NCI-H2227 (cell line): Measurements from ENCODE around the gene ADAM8.

ENCODE experiments used
- DNase-seq: peaks from one replicate; lab custom pipeline; 2025; ENCODE audit not compliant: unreplicated experiment; lab: John Stamatoyannopoulos, UW

ADAM8 gene

DNA sequence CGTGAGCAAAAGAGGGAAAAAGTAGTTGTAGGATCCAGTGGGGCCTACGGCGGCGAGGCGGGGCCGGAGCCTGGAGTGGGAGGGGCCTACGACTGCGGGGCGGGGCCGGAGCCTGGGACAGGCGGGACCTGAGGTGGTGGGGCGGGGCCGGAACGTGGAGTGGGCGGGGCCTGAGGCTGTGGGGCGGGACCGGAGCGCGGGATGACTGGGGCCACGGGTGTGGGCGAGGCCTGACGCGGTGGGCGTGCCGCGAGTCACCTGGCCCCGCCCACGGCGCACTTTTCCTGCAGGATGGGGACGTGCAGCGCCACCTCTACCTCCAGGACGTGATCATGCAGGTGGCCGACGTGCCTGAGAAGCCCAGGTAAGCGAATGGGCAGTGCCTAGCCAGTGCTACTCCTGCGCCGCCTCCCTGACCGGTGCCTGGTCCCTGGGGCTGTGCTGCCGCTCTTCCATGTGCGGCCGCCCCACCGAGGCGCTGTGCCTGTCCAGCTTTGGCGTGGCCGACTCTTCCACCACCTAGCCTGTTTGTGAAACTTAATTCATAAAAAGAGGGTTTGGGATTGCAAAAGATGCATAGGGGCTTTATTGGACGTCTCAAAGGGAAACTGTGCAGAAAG lies 32.5 kb upstream of the ADAM8 start:
- DNase-seq = peak; percentile 89

GRCh38 chr10:133308421-133309099 lies 31.9 kb upstream of the ADAM8 start, which contains the start of the genes TUBGCP2 and ZNF511:
Gene TUBGCP2 (minus strand): TSS chr10:133308872. CDS start chr10:133302941, 5,931 bp downstream.
Gene ZNF511 (plus strand): TSS chr10:133308914. CDS start chr10:133308944, 30 bp downstream.
- DNase-seq = peak; percentile 89

DNA sequence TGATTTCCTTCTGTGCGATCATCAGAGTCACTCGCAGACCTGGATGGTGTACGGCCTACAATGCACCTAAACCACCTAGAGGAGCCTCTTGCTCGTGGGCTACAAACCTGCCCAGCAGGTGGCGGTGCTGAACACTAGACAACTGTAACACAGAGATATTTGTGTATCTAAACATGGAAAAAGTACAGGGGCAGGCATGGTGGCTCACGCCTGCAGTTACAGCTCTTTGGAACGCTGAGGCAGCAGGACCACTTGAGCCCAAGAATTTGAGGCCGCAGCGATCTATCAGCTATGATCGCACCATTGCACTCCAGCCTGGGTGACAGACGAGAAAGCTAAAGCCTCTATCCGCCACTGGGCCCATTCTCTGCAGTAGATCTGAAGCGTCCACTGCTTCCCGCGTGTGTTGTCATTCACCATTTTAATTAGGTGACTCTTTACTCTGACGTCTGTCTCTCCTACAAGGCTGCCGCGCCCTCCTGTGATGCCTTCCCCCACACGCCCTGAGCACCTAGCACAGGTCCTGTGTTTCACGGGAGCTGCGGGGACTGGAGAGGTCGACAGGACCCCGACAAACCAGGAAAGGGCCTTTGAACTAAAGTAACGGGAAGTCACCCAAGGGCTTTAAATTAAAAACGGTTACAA lies 31.2 kb upstream of the ADAM8 start:
- peak; percentile 76 for DNase-seq

DNA sequence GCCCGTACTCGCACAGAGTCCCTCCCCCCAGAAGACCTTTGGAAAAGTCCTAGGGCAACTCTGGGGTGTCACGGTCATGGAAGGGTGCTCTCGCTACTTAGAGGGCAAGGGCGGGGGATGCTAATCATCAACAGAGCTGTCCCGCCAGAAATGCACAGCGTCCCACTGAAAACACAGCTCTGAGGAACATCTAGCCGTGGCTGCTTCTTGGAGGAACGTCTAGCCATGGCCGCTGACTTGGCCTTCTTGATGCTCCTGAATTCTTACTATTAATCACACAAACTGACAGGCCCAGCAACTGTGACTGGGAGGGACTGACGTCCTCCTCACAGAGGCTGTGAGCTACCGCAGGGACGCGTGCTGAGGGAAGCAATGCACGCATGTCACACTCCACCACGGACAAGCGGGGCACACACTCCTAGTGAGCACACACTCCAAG lies 30.3 kb upstream of the ADAM8 start:
- DNase-seq = no peak

DNA sequence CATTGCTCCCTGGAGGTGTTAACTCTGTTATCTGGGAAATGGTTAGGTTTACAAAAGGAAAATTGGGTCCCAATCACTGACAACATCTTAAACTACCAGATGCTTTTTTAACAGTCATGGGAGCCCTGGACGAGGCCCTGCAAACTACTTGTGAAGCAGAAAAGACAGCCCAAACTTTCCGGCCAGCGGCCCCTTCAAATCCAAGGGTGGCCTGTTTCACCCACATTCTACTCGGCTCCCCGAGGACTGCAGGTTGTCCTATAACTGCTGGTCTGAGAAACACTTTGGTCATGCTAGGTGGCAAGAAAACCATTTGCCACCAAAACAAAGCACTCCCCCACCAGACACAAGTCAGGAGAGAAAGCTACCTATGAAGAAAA lies 29.4 kb upstream of the ADAM8 start:
- DNase-seq = no peak

- DNase-seq = no peak
These were observed 26.5 kb upstream of the ADAM8 start for GRCh38 chr10:133303206-133303605.

GRCh38 chr10:133302230-133302629 lies 25.6 kb upstream of the ADAM8 start:
- DNase-seq = no peak

GRCh38 chr10:133299738-133300137 lies 23.1 kb upstream of the ADAM8 start:
- no peak for DNase-seq

GRCh38 chr10:133299224-133299623 lies 22.6 kb upstream of the ADAM8 start:
- no peak for DNase-seq

DNA sequence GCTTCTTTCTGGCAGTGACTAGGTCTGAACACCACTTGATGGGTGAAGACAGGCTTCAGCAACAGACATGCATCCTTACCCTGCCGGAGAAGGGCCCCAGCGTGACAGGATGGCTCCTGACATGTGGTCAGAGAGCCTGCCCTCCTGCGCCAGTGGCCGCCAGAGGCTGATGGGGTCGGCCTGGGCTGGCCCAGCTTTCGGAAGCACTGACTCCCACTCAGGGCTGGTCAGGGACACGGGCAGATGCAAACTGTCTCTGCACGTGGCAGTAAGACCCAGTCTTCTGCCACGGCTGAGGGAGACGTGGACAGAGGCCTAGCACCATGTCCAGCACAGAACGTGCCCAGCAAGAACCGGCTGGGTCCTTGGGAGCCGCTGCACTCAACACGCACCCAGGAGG lies 21.8 kb upstream of the ADAM8 start:
- DNase-seq = no peak

DNA sequence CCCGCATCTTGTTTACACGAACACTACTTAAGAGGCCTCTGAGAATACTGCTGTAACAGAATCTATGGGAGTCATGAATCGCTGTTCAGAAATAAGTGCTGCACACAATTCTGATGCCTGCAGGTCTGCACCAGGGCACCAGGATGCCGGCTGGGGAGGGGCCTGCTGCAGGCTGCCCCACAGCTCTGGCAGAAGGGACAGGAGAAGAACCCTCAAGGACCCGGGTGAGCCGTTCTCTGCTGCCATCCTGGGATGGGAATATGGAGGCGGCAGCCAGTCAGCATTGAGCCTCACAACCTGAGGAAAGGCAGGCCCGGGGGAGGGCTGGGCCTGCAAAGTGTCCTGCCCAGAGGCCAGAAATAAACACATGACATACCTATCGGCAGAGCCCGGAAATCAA lies 20.8 kb upstream of the ADAM8 start:
- DNase-seq = no peak

GRCh38 chr10:133295426-133296320 lies 19.0 kb upstream of the ADAM8 start:
- DNase-seq = no peak

DNA sequence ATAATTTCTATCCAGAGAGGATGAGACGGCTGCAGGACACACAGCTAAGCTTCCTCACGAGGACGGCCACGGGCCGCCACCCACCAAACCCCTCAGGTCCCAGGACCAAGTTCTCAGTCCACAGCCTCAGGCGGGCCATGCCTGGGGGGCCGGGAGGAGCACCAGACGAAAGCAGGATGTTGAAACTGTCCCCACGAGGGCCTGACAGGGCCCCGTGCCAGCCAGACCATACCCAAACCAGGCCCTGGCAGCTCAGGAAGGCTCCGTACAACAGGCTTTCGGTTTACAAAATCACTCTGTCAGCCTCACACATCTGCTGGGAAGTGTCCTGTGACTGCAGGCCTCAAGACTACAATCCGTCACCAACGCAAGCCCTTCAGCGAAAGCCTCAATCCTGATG lies 17.5 kb upstream of the ADAM8 start:
- DNase-seq = no peak

- no peak for DNase-seq
These were observed 17.1 kb upstream of the ADAM8 start for GRCh38 chr10:133293810-133294119.

DNA sequence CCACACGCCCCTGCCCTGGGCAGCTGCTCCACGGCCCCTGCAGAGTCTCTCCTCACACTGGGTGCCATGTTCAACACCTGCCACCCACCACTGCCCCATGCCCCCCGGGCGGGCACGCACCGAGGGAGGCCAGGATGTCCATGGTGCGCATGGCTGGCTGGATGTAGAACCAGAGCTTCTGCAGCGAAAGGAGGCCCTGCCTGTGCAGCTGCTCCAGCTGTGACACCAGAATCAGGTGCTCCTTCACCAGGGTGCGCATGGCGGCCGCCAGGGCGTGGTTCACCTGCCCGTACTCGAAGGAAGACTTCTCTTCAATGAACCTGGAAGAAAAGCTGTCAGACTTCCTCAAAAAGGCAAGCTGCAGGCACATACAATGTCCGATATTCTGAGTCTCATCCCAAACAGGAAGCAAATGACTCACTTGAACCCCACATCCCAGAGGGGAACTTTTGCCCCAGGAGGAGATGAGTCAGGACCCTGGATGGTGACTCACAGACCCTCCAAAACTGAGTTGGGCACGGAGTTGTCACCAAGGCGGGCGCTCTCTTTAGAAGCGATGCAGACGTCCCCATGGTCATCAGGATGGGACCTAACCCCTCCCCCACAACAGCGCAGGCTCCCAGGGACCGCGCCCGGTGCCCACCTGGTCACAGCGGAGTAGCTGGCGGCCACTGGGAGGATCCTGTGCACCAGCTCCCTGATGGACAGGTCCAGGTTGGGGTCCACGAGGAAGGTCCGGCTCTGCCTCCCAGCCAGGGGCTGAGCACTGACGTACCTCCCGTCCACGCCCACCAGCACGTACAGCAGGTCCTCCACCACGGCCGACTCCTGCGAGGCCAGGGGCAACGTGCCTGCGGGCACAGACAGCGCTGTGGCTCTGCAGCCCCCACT lies 16.5 kb upstream of the ADAM8 start:
- DNase-seq = no peak

DNA sequence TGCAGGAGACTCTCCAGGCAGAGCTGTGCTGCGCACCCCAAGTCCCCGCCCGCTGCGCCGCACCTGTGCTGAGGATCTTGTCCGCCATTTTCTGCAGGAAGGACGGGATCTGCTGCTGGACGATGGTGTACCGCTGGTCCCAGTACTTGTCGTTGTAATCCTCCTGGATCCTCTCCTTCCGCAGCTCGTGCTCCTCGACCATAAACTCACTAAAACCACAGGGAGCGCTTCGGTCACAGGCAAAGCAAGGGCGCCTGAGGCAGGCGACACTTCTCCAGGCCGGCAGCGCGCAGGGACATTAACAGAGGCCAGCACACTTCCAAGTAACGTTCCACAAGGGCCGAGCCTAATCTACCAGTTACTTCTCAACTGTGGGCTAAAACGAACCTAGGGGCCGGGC lies 13.1 kb upstream of the ADAM8 start:
- no peak for DNase-seq

DNA sequence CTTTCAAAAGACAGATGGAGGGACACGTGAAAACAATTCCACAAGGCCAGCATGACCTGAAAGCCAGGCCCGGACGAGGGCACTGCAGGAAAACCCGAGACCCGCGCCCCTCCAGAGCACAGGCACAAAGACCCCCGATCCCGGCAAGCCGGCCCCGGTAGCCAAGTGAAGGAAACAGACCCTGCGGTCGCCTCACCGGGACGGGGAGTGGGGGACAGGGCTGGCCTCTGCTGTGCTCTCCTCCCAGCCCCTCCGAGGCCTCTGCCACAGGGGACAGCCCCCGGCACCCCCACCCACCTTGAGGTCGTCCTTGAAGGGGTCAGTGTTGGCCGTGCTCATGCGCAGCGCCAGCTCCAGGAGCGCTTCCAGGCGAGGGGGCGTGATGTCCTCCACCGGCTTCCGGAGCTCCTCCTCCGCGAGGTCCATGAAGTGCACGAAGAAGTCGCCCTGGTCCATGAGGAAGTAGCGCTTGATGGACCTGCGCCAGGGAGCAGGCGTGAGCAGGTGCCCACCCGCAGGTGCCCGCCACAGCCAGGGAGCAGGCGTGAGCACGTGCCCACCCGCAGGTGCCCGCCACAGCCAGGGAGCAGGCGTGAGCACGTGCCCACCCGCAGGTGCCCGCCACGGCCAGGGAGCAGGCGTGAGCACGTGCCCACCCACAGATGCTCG lies 11.3 kb upstream of the ADAM8 start:
- DNase-seq = no peak

GRCh38 chr10:133286366-133286765 lies 9.7 kb upstream of the ADAM8 start:
- no peak for DNase-seq

DNA sequence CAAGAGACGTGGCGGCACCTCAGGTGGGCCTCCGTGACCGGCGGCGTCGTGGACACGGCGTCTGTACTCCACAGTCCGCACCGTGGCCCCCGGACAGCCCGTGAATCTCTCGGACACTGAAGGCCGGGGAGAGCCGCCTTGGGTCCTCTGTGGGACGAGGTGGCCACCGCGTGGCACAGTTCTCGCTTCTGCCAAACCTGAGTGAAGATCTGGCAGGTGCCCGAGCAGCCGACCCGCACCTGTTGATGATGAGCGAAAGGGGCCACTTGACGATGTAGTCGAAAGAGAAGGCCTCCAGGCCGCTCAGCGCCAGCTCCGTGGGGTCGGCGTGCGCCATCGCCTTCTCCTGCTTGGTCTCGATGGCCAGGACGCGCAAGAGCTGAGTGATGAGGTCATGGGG lies 8.5 kb upstream of the ADAM8 start:
- no peak for DNase-seq

DNA sequence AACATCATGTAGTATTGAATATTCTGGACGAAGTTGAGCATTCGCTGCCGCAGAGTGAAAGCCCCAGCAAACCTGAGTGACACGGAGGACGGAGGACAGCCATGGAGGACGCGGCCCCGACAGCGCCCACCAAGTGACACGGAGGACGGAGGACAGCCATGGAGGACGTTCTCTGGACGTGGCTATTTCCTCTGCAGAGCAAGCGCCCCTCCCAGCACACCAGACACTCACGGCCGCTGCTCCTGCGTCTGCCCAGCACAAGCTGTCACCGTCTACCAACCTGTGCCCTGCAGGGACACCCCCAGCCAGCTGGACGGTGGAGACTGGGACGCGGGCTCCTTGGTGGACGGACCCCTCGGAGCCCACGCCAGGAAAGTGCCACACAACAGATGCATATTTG lies 7.3 kb upstream of the ADAM8 start:
- DNase-seq = no peak
